Stimulated activated CD4-positive, alpha-beta T cell treated with anti-CD3 and anti-CD28 coated beads, TNF-alpha, amount 100 ng/mL, for 1 hour (primary cell): Measurements from ENCODE around the gene RAB22A.

Experiments used
- DNase-seq, 3 donors: peaks; one replicate each; pipeline ENCODE4 v3.0.0-alpha.2; 2020; ENCODE audit warnings: low read depth in 3 of 3, low spot score in 1 of 3

RAB22A gene

GRCh38 chr20:58384821-58385220, 75.3 kb downstream of the RAB22A start:
- no peak for DNase-seq

- DNase-seq: no peak
These were observed 78.6 kb downstream of the RAB22A start for GRCh38 chr20:58388028-58388601.

- DNase-seq: peak; percentile 93 to 97 (median 97)
These were observed 79.4 kb downstream of the RAB22A start, which contains the start of gene VAPB for GRCh38 chr20:58388882-58389323. VAPB (plus strand) TSS chr20:58389229; CDS start chr20:58389460, 231 bp downstream.

GRCh38 chr20:58389324-58389967, 79.9 kb downstream of the RAB22A start:
- DNase-seq: no peak

GRCh38 chr20:58389968-58390658, 80.6 kb downstream of the RAB22A start:
- DNase-seq: no peak

GRCh38 chr20:58390659-58391035, 81.1 kb downstream of the RAB22A start:
- no peak for DNase-seq

GRCh38 chr20:58392286-58392685, 82.8 kb downstream of the RAB22A start:
- no peak for DNase-seq

- no peak for DNase-seq
These were observed 83.8 kb downstream of the RAB22A start for GRCh38 chr20:58393299-58393698.

GRCh38 chr20:58394801-58395200, 85.3 kb downstream of the RAB22A start:
- DNase-seq: no peak

GRCh38 chr20:58395604-58396003, 86.1 kb downstream of the RAB22A start:
- no peak for DNase-seq

GRCh38 chr20:58397429-58397828, 87.9 kb downstream of the RAB22A start:
- DNase-seq: no peak

GRCh38 chr20:58398254-58398653, 88.7 kb downstream of the RAB22A start:
- DNase-seq: no peak

GRCh38 chr20:58399926-58400325, 90.4 kb downstream of the RAB22A start:
- DNase-seq: no peak

GRCh38 chr20:58401162-58401561, 91.6 kb downstream of the RAB22A start:
- DNase-seq: no peak

- no peak for DNase-seq
These were observed 92.8 kb downstream of the RAB22A start for GRCh38 chr20:58402305-58402704.

- no peak for DNase-seq
These were observed 93.3 kb downstream of the RAB22A start for GRCh38 chr20:58402827-58403226.

GRCh38 chr20:58403272-58403671, 93.8 kb downstream of the RAB22A start:
- no peak for DNase-seq

- DNase-seq: no peak
These were observed 96.2 kb downstream of the RAB22A start for GRCh38 chr20:58405504-58406291.

GRCh38 chr20:58406422-58407001, 97.0 kb downstream of the RAB22A start:
- no peak for DNase-seq

- DNase-seq: no peak
These were observed 97.8 kb downstream of the RAB22A start for GRCh38 chr20:58407201-58407873.
